H1 (cell line): Measurements from ENCODE around the gene ATG4C. TPM values are rescaled to one million over a fixed set of nuclear protein-coding genes. Genes with fewer than 3 reads are reported as not detected.

Experiments used
- CHD7 ChIP-seq: fragments of 300-600 bp; sonication (generic); IDR thresholded peaks from 2 replicates; pipeline ENCODE4 v1.7.1; 2012; ENCODE audit warnings: low read length, moderate library complexity, mild to moderate bottlenecking, inconsistent platforms; ENCODE audit not compliant: insufficient replicate concordance
- HDAC2 ChIP-seq, 2 experiments: fragments of 300-600 bp in 1 of 2; sonication (generic) in 1 of 2; IDR thresholded peaks; 2 replicates each; pipeline ENCODE4 v1.6.1; 2011 to 2012; ENCODE audit warnings: low read depth in 2 of 2, low read length in 2 of 2, mild to moderate bottlenecking in 2 of 2, moderate library complexity in 2 of 2, borderline replicate concordance in 1 of 2, inconsistent platforms in 1 of 2
- SAP30 ChIP-seq: fragments of 300-600 bp; sonication (generic); IDR thresholded peaks from 2 replicates; pipeline ENCODE4 v1.7.1; 2012; ENCODE audit warnings: low read length, moderate library complexity, mild to moderate bottlenecking, inconsistent platforms; ENCODE audit not compliant: insufficient read depth, insufficient replicate concordance
- polyA plus RNA-seq, 7 experiments: library from polyadenylated mRNA; depleted of rRNA in 3 of 7; stranded (reverse) in 5 of 7; unstranded in 2 of 7; fragments of >200 nt in 5 of 7; fragments of 200-250 nt in 2 of 7; gene quantifications; 1 replicate in 5 of 7; 2 replicates in 1 of 7; 4 replicates in 1 of 7; pipeline versions ENCODE4 v1.2.1 to v1.2.3, GENCODE V29; 2011 to 2013; ENCODE audit warnings: missing spikeins in 2 of 7, mixed read lengths in 2 of 7
- total RNA-seq: library from RNA; stranded (reverse); fragmentation: NEBNext Ultra II Directional; extraction: Animal tissue kit (Norgen Biotek cat#: 25700); gene quantifications from 2 replicates; pipeline ENCODE4 v1.2.1, GENCODE V29; 2021
- TF ChIP-seq, protein P1 (sequence below): IDR thresholded peaks from 2 replicates; pipeline ENCODE4 v1.6.1; 2012; ENCODE audit warnings: low read length, inconsistent platforms

Gene ATG4C
- total and polyA plus RNA-seq, 2 of the 8 experiments (the other 6 are each of a cell fraction or from before 2014, with no cell fraction given), result 5.1 to 22.2 TPM

GRCh38 chr1:62800281-62800680 lies 16.3 kb downstream of the ATG4C start (continued):
- no peak for TF ChIP-seq CHD7
- TF ChIP-seq, protein P1, sequence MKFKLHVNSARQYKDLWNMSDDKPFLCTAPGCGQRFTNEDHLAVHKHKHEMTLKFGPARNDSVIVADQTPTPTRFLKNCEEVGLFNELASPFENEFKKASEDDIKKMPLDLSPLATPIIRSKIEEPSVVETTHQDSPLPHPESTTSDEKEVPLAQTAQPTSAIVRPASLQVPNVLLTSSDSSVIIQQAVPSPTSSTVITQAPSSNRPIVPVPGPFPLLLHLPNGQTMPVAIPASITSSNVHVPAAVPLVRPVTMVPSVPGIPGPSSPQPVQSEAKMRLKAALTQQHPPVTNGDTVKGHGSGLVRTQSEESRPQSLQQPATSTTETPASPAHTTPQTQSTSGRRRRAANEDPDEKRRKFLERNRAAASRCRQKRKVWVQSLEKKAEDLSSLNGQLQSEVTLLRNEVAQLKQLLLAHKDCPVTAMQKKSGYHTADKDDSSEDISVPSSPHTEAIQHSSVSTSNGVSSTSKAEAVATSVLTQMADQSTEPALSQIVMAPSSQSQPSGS, result no peak
- TF ChIP-seq HDAC2 (IDR thresholded peaks at IDR 0.05; ENCODE audit: borderline replicate concordance in 1 of 2, low read depth in 2 of 2, low read length in 2 of 2), result no peak
- no peak for TF ChIP-seq SAP30
